ENCODE data around the gene TRUB2. TPM values are rescaled to one million over a fixed set of nuclear protein-coding genes. Genes with fewer than 3 reads are reported as not detected.

The TRUB2 gene
- total and polyA plus RNA-seq, 2 of the 13 experiments (the other 11 are each of a cell fraction or from before 2014, with no cell fraction given): 22.3 to 41.2 TPM

DNA sequence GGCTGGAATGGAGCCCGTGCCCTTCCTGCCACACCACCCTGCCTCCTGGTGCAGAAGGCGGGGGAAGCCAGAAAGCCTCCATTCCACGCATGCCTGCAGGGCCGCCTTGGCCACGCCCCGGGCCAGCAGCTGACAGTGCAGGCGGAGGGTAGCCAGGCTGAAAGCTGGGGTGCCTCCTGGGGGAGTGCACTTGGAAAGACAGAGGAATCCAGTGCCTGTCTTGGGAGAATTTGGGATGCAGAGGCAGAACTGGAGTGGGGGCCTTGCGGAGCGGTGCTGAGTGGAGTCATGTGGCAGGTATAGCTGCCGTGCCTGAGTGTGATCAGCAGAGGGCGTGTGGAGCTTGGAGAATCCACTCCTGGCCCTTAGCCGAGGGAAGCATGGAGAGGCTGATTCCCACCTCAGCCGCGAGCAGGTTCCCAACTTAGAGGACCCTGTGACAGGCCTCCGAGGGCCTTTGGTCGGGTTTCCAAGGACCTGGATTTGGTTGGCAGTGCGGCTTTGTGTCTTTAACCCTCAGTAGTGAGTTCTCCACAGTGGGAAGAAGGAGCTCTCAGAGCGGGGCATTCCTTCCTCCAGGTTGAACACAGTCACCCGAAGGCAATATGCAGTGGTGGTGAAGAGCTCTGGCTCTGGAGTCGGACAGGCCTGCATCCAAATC is 39.9 kb upstream of the TRUB2 start (continued):
- TF ChIP-seq, protein P1, sequence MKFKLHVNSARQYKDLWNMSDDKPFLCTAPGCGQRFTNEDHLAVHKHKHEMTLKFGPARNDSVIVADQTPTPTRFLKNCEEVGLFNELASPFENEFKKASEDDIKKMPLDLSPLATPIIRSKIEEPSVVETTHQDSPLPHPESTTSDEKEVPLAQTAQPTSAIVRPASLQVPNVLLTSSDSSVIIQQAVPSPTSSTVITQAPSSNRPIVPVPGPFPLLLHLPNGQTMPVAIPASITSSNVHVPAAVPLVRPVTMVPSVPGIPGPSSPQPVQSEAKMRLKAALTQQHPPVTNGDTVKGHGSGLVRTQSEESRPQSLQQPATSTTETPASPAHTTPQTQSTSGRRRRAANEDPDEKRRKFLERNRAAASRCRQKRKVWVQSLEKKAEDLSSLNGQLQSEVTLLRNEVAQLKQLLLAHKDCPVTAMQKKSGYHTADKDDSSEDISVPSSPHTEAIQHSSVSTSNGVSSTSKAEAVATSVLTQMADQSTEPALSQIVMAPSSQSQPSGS (CRISPR knock-in tag; IDR thresholded peaks at IDR 0.05): 0 out of 2 replicates have a peak, but pooled peaks have one; percentile 22
- TF ChIP-seq ZBTB7B (CRISPR knock-in tag; IDR thresholded peaks at IDR 0.05) (0 out of 2 replicates have a peak, but pooled peaks have one; percentile 40), GFI1 (CRISPR knock-in tag; IDR thresholded peaks at IDR 0.05; ENCODE audit: borderline replicate concordance) (no peak), ZNF567 (CRISPR knock-in tag; IDR thresholded peaks at IDR 0.05; ENCODE audit: borderline replicate concordance) (peak; percentile 76; the same call in 1 of the 2 replicates), POLR2G (IDR thresholded peaks at IDR 0.05; ENCODE audit: low read depth, low read length) (0 out of 2 replicates have a peak, but pooled peaks have one; percentile 27), GLI4 (CRISPR knock-in tag; IDR thresholded peaks at IDR 0.05; ENCODE audit: borderline replicate concordance) (no peak), ERF (CRISPR knock-in tag; IDR thresholded peaks at IDR 0.05) (peak; percentile 83), ZFAT (CRISPR knock-in tag; conservative IDR thresholded peaks at IDR 0.05) (no peak), ZNF629 (CRISPR knock-in tag; conservative IDR thresholded peaks at IDR 0.05) (0 out of 2 replicates have a peak, but pooled peaks have one; percentile 8), ZNF776 (CRISPR knock-in tag; IDR thresholded peaks at IDR 0.05) (no peak), KLF9 (CRISPR knock-in tag; IDR thresholded peaks at IDR 0.05; ENCODE audit: low read depth) (no peak), MYC (CRISPR knock-in tag; IDR thresholded peaks at IDR 0.05; ENCODE audit: borderline replicate concordance) (peak; percentile 68; the same call in 1 of the 2 replicates), HIVEP1 (CRISPR knock-in tag; IDR thresholded peaks at IDR 0.05) (peak; percentile 66), CHD4 (IDR thresholded peaks at IDR 0.05; ENCODE audit: borderline replicate concordance, low read length) (no peak), YY1 (IDR thresholded peaks at IDR 0.05; ENCODE audit: insufficient read depth, insufficient replicate concordance, low read depth, low read length) (peak; percentile 40), IRF2 (CRISPR knock-in tag; IDR thresholded peaks at IDR 0.05) (peak; percentile 44), HOXA7 (CRISPR knock-in tag; IDR thresholded peaks at IDR 0.05) (no peak), SPEN (CRISPR knock-in tag; IDR thresholded peaks at IDR 0.05; ENCODE audit: low read depth) (0 out of 2 replicates have a peak, but pooled peaks have one; percentile 29), ZNF878 (CRISPR knock-in tag; IDR thresholded peaks at IDR 0.05) (no peak), HDAC2 (CRISPR knock-in tag; IDR thresholded peaks at IDR 0.05) (no peak), RFXAP (CRISPR knock-in tag; IDR thresholded peaks at IDR 0.05; ENCODE audit: borderline replicate concordance) (peak; percentile 42; the same call in 1 of the 2 replicates), HNRNPLL (IDR thresholded peaks at IDR 0.05; ENCODE audit: low read depth, low read length, poor library complexity, severe bottlenecking) (peak; percentile 29), MTA1 (CRISPR knock-in tag; IDR thresholded peaks at IDR 0.05; ENCODE audit: borderline replicate concordance) (no peak)
- TF ChIP-seq, protein P2, sequence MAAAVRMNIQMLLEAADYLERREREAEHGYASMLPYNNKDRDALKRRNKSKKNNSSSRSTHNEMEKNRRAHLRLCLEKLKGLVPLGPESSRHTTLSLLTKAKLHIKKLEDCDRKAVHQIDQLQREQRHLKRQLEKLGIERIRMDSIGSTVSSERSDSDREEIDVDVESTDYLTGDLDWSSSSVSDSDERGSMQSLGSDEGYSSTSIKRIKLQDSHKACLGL (CRISPR knock-in tag; IDR thresholded peaks at IDR 0.05): 0 out of 2 replicates have a peak, but pooled peaks have one; percentile 35
- TF ChIP-seq, protein P3, sequence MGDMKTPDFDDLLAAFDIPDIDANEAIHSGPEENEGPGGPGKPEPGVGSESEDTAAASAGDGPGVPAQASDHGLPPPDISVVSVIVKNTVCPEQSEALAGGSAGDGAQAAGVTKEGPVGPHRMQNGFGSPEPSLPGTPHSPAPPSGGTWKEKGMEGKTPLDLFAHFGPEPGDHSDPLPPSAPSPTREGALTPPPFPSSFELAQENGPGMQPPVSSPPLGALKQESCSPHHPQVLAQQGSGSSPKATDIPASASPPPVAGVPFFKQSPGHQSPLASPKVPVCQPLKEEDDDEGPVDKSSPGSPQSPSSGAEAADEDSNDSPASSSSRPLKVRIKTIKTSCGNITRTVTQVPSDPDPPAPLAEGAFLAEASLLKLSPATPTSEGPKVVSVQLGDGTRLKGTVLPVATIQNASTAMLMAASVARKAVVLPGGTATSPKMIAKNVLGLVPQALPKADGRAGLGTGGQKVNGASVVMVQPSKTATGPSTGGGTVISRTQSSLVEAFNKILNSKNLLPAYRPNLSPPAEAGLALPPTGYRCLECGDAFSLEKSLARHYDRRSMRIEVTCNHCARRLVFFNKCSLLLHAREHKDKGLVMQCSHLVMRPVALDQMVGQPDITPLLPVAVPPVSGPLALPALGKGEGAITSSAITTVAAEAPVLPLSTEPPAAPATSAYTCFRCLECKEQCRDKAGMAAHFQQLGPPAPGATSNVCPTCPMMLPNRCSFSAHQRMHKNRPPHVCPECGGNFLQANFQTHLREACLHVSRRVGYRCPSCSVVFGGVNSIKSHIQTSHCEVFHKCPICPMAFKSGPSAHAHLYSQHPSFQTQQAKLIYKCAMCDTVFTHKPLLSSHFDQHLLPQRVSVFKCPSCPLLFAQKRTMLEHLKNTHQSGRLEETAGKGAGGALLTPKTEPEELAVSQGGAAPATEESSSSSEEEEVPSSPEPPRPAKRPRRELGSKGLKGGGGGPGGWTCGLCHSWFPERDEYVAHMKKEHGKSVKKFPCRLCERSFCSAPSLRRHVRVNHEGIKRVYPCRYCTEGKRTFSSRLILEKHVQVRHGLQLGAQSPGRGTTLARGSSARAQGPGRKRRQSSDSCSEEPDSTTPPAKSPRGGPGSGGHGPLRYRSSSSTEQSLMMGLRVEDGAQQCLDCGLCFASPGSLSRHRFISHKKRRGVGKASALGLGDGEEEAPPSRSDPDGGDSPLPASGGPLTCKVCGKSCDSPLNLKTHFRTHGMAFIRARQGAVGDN (CRISPR knock-in tag; IDR thresholded peaks at IDR 0.05): peak; percentile 70
